Vagina (tissue), 2 donors: ENCODE measurements around the gene KLK8. TPM values are rescaled to one million over a fixed set of nuclear protein-coding genes. Genes with fewer than 3 reads are reported as not detected.

ENCODE experiments used
- DNase-seq, 2 donors: peaks; one replicate each; pipeline ENCODE4 v3.0.0-alpha.2; 2017; ENCODE audit errors: extremely low spot score in 2 of 2
- H3K27ac ChIP-seq: fragments of 200-600 bp; sonication (generic); one replicate; pipeline ENCODE4 v1.5.1; 2019
- H3K27me3 ChIP-seq: fragments of 200-600 bp; sonication (generic); one replicate; pipeline ENCODE4 v1.5.1; 2019
- H3K36me3 ChIP-seq, 2 donors: fragments of 200-600 bp; sonication (generic); one replicate each; pipeline ENCODE4 v1.5.1; 2017 to 2019
- H3K4me1 ChIP-seq: fragments of 200-600 bp; sonication (generic); one replicate; pipeline ENCODE4 v1.5.1; 2019
- H3K4me3 ChIP-seq, 2 donors: fragments of 200-600 bp; sonication (generic); 1 replicate in 1 of 2; 2 replicates in 1 of 2; pipeline ENCODE4 v1.5.1; 2016 to 2019
- H3K9me3 ChIP-seq: fragments of 200-600 bp; sonication (generic); one replicate; pipeline ENCODE4 v1.5.1; 2019
- POLR2A ChIP-seq, 2 donors: fragments of 450-650 bp; IDR thresholded peaks; one replicate each; pipeline ENCODE4 v1.6.1; 2017; ENCODE audit warnings: antibody characterized with exemption in 2 of 2, mild to moderate bottlenecking in 2 of 2, moderate library complexity in 2 of 2
- POLR2AphosphoS5 ChIP-seq, 2 donors: sonication (generic); formaldehyde crosslinking; IDR thresholded peaks; one replicate each; pipeline ENCODE4 v1.9.0; 2017; ENCODE audit warnings: antibody characterized with exemption in 2 of 2, mild to moderate bottlenecking in 2 of 2, low read depth in 1 of 2; ENCODE audit not compliant: insufficient read depth in 1 of 2
- intact Hi-C: fragments of 100-400 bp; cut with DNase I; formaldehyde crosslinking; loops from one replicate; pipeline ENCODE4 v1.15.1; 2023
- total RNA-seq: library from RNA; depleted of rRNA; stranded (reverse); fragments of >200 nt; gene quantifications from one replicate; pipeline ENCODE4 v1.2.3, GENCODE V29; 2016
- TF ChIP-seq, protein P1 (sequence below), 3 experiments: fragments of 450-650 bp in 2 of 3; fragments of 200-600 bp in 1 of 3; sonication (generic) in 1 of 3; IDR thresholded peaks; one replicate each; pipeline ENCODE4 v1.5.1; 2017 to 2019; ENCODE audit warnings: antibody characterized with exemption in 3 of 3, mild to moderate bottlenecking in 2 of 3, moderate library complexity in 2 of 3

KLK8 gene
- total RNA-seq, 1 donor from 2014 or later, result 16.2 TPM

GRCh38 chr19:51006406-51006805, 5.0 kb upstream of the KLK8 start:
- no peak overlapping the region for H3K4me3 ChIP-seq
- intact Hi-C loops, result no loop called here
- DNase-seq, result no peak

DNA sequence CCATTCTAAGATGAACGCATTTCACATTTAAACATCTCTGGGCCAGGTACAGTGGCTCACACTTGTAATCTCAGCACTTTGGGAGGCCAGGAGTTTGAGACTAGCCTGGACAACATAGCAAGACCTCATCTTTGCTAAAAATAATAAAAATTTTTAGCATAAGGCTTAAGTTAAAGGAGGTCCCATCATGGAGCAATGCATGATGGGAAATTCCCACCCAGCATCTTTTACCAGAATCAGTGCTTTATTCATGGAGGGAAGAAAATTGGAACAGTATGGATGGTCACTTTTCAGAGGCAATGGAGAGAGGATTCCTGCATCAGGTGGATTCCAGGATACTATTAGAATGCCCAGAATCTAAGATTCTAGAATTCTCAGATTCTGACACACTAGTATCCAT, 3.8 kb upstream of the KLK8 start:
- H3K27ac ChIP-seq, result no peak overlapping the region
- no peak for DNase-seq
- TF ChIP-seq, protein P1, sequence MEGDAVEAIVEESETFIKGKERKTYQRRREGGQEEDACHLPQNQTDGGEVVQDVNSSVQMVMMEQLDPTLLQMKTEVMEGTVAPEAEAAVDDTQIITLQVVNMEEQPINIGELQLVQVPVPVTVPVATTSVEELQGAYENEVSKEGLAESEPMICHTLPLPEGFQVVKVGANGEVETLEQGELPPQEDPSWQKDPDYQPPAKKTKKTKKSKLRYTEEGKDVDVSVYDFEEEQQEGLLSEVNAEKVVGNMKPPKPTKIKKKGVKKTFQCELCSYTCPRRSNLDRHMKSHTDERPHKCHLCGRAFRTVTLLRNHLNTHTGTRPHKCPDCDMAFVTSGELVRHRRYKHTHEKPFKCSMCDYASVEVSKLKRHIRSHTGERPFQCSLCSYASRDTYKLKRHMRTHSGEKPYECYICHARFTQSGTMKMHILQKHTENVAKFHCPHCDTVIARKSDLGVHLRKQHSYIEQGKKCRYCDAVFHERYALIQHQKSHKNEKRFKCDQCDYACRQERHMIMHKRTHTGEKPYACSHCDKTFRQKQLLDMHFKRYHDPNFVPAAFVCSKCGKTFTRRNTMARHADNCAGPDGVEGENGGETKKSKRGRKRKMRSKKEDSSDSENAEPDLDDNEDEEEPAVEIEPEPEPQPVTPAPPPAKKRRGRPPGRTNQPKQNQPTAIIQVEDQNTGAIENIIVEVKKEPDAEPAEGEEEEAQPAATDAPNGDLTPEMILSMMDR (IDR thresholded peaks at IDR 0.05), result no peak
- H3K4me3 ChIP-seq, result no peak overlapping the region
- no peaks in the 10 kb centered on the region for H3K36me3 ChIP-seq
- intact Hi-C loops, result no loop called here
- no peaks in the 10 kb centered on the region for H3K9me3 ChIP-seq
- no peaks in the 10 kb centered on the region for H3K27me3 ChIP-seq
- H3K4me1 ChIP-seq, result peaks cover 6% of the 10 kb centered on the region

More at GRCh38 chr19:51006406-51006805, 5.0 kb upstream of the KLK8 start:
- no peaks in the 10 kb centered on the region for H3K36me3 ChIP-seq
- no peak overlapping the region for H3K27ac ChIP-seq
- peaks cover 6% of the 10 kb centered on the region for H3K4me1 ChIP-seq
- H3K9me3 ChIP-seq, result no peaks in the 10 kb centered on the region
- TF ChIP-seq, protein P1 (IDR thresholded peaks at IDR 0.05), result no peak
- no peak for TF ChIP-seq POLR2AphosphoS5 (IDR thresholded peaks at IDR 0.05; ENCODE audit: insufficient read depth in 1 of 2, low read depth in 1 of 2)
- TF ChIP-seq POLR2A (IDR thresholded peaks at IDR 0.05), result no peak
- no peaks in the 10 kb centered on the region for H3K27me3 ChIP-seq

GRCh38 chr19:51003316-51003715, 1.9 kb upstream of the KLK8 start:
- intact Hi-C loops, result no loop called here
- Histone ChIP-seq H3K9me3 (no peaks in the 10 kb centered on the region), H3K4me3 (no peak overlapping the region), H3K27ac (no peak overlapping the region), H3K36me3 (no peaks in the 10 kb centered on the region), H3K4me1 (no peaks in the 10 kb centered on the region), H3K27me3 (no peaks in the 10 kb centered on the region)
- no peak for DNase-seq
- TF ChIP-seq POLR2A (IDR thresholded peaks at IDR 0.05), result no peak
- no peak for TF ChIP-seq POLR2AphosphoS5 (IDR thresholded peaks at IDR 0.05; ENCODE audit: insufficient read depth in 1 of 2, low read depth in 1 of 2)
- TF ChIP-seq, protein P1 (IDR thresholded peaks at IDR 0.05), result no peak

DNA sequence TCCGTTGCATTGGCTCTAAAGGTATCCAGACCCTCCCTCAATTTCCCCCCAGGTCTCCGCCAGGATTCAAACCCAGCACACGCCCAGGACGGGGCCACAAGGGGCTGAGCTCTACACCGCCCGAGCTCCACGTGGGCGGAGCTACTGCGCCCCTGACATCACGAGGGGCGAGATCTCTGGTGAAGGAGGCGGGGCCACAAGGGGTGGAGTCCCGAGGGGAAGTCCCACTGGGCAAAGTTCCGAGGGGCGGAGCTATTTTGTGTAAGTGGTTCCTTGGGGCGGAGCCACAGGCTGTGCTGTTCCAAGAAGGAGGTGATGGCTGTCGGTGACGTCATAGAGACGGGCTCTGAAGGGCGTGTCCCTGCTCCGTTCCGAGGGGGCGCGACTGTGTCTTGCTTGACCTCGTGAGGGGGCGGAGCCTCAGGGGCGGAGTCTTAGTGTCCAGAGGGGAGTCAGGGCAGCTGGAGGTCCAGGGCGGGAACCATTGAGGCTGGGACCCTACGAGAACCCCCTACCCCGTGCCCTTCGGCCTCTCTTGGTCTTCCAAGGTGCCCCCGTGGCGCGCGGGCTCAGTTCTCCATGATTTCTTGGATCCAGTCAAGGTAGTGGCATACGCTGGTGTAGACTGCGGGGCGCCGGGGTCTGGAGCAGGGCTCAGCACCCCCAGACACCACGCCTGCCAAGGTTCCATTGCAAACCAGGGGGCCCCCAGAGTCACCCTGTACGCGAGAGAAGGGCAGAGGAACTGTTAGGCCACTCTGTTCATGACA, 1.3 kb upstream of the KLK8 start:
- no peaks in the 10 kb centered on the region for H3K4me1 ChIP-seq
- no peak for DNase-seq
- no peaks in the 10 kb centered on the region for H3K27me3 ChIP-seq
- H3K9me3 ChIP-seq, result no peaks in the 10 kb centered on the region
- TF ChIP-seq, protein P1 (IDR thresholded peaks at IDR 0.05), result no peak
- TF ChIP-seq POLR2AphosphoS5 (IDR thresholded peaks at IDR 0.05; ENCODE audit: insufficient read depth in 1 of 2, low read depth in 1 of 2), result peak in 1 of 2 donors; percentile 43
- no peak overlapping the region for H3K27ac ChIP-seq
- no peak overlapping the region for H3K4me3 ChIP-seq
- intact Hi-C loops, result no loop called here
- no peaks in the 10 kb centered on the region for H3K36me3 ChIP-seq

DNA sequence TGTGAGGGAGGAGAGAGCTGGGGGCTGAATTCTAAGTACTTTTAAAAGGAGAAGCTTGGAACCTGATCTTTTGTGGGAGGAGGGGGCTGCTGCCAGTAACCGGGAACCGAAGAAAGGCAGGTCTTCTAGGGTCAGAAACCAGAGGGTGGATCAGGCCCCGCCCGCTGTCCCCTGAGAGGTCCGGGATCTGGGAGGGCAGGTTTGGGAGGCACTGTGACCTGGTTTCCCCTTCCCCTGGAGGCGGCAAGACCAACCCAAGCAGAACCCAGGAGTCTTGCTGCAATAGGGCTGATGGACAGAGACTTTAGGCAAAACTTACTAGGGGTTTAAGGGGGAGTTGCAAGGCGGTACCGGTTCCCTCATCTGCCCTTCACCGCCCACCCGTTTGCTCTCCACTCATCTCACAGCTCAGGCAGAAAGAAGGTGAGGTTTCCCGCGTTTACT, 707 bp upstream of the KLK8 start:
- H3K4me3 ChIP-seq, result peak overlapping the region in 1 of 2 donors; percentile 35
- no peaks in the 10 kb centered on the region for H3K27me3 ChIP-seq
- TF ChIP-seq POLR2AphosphoS5 (IDR thresholded peaks at IDR 0.05; ENCODE audit: insufficient read depth in 1 of 2, low read depth in 1 of 2) (no peak), POLR2A (IDR thresholded peaks at IDR 0.05) (no peak)
- TF ChIP-seq, protein P1 (IDR thresholded peaks at IDR 0.05), result no peak
- H3K36me3 ChIP-seq, result no peaks in the 10 kb centered on the region
- no peaks in the 10 kb centered on the region for H3K4me1 ChIP-seq
- DNase-seq, result no peak
- H3K27ac ChIP-seq, result peak overlapping the region; percentile 64
- no peaks in the 10 kb centered on the region for H3K9me3 ChIP-seq
- intact Hi-C loops, result no loop called here
